Body of pancreas (tissue), 4 donors: Measurements from ENCODE around the gene PPP2R3B. TPM values are rescaled to one million over a fixed set of nuclear protein-coding genes. Genes with fewer than 3 reads are reported as not detected.

Experiments used
- ATAC-seq: fragments of 150-250 bp; one replicate; pipeline ENCODE4 v1.9.1; 2016
- DNase-seq, 4 donors: peaks; one replicate each; pipeline ENCODE4 v3.0.0-alpha.2; 2019
- H3K27ac ChIP-seq, 4 donors: fragments of 200-600 bp; sonication (generic); 1 replicate in 3 of 4; 2 replicates in 1 of 4; pipeline versions ENCODE4 v1.5.1 to v1.6.1; 2016 to 2019; ENCODE audit warnings: mild to moderate bottlenecking in 1 of 4, mixed read lengths in 1 of 4, moderate library complexity in 1 of 4
- H3K27me3 ChIP-seq, 2 donors: fragments of 200-600 bp; sonication (generic); one replicate each; pipeline ENCODE4 v1.6.0; 2016; ENCODE audit warnings: mild to moderate bottlenecking in 1 of 2
- H3K36me3 ChIP-seq, 2 donors: fragments of 200-600 bp; sonication (generic); replicated peaks in 1 of 2; 2 replicates each; pipeline ENCODE4 v1.5.1; 2016; ENCODE audit warnings: low read depth in 2 of 2; ENCODE audit not compliant: insufficient read depth in 1 of 2
- H3K4me1 ChIP-seq: fragments of 200-600 bp; sonication (generic); one replicate; pipeline ENCODE4 v1.6.0; 2016
- H3K4me3 ChIP-seq, 2 donors: fragments of 200-600 bp; sonication (generic); 1 replicate in 1 of 2; 2 replicates in 1 of 2; pipeline ENCODE4 v1.5.1; 2016 to 2019
- H3K9me3 ChIP-seq, 3 donors: fragments of 200-600 bp; sonication (generic); 1 replicate in 2 of 3; 2 replicates in 1 of 3; pipeline ENCODE4 v1.5.1; 2016
- POLR2A ChIP-seq, 3 donors: fragments of 450-650 bp; IDR thresholded peaks; one replicate each; pipeline ENCODE4 v1.6.1; 2016; ENCODE audit warnings: antibody characterized with exemption in 3 of 3, mild to moderate bottlenecking in 2 of 3
- WGBS, 2 donors: methylation state at CpG; one replicate each; pipeline ENCODE4 v1.1.5; 2017; 5-methylcytosine and 5-hydroxymethylcytosine counted together
- intact Hi-C: fragments of 100-400 bp; cut with DNase I; formaldehyde crosslinking; loops from one replicate; pipeline ENCODE4 v1.15.1; 2023
- total RNA-seq, 2 donors: library from RNA; depleted of rRNA; stranded (reverse); fragments of >200 nt; gene quantifications; one replicate each; pipeline ENCODE4 v1.1.0, GENCODE V29; 2016
- TF ChIP-seq, protein P1 (sequence below), 7 experiments: fragments of 450-650 bp in 4 of 7; fragments of 200-600 bp in 3 of 7; sonication (generic) in 3 of 7; IDR thresholded peaks; one replicate each; pipeline ENCODE4 v1.5.1; 2016 to 2019; ENCODE audit warnings: antibody characterized with exemption in 7 of 7

The PPP2R3B gene
- total RNA-seq, 2 donors from 2014 or later = 5.6 to 11.4 TPM

DNA sequence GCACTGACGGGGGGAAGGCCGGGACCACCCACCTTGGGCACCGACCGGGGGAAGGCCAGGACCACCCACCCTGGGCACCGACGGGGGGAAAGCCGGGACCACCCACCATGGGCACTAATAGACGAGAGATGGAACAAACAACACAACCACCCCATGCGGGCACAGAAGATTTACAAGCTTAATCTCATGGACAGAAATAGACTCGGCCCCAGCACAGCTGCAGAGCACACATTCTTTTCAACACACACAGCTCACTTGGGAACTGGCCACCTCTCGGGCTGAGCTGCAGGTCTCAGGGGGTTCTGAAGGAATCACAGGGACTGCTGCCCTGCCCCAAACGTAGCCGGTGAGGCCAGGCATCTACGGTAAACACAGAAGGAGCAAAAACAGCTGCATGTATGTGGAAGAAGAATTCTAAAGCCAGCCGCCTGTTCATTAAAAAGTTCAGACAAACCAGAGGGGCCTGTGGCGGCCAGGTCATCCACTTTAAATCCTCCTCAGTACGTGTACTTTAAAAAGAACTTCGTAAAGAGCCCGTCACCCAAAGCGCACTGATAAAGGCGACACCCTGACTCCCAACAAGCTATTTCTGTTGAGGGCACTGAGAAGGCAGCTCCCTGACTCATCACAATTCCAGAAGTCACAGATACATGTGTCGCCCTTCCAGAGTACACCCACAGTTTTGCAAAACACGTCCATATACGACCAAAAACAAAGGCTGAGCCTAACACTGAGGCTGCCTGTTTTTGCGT lies 17.7 kb downstream of the PPP2R3B start:
- Histone ChIP-seq H3K27me3 (peaks cover 0 to 3% of the 10 kb centered on the region in 2 donors), H3K36me3 (no peaks in the 10 kb centered on the region), H3K9me3 (no peaks in the 10 kb centered on the region), H3K27ac (no peak overlapping the region), H3K4me3 (no peak overlapping the region), H3K4me1 (peaks cover 10% of the 10 kb centered on the region)
- WGBS, 2 donors = 69 to 75% methylated on average over 18 to 21 of the region's 25 CpGs
- intact Hi-C loops = no loop called here
- no peak for ATAC-seq
- TF ChIP-seq POLR2A (IDR thresholded peaks at IDR 0.05) = no peak
- TF ChIP-seq, protein P1, sequence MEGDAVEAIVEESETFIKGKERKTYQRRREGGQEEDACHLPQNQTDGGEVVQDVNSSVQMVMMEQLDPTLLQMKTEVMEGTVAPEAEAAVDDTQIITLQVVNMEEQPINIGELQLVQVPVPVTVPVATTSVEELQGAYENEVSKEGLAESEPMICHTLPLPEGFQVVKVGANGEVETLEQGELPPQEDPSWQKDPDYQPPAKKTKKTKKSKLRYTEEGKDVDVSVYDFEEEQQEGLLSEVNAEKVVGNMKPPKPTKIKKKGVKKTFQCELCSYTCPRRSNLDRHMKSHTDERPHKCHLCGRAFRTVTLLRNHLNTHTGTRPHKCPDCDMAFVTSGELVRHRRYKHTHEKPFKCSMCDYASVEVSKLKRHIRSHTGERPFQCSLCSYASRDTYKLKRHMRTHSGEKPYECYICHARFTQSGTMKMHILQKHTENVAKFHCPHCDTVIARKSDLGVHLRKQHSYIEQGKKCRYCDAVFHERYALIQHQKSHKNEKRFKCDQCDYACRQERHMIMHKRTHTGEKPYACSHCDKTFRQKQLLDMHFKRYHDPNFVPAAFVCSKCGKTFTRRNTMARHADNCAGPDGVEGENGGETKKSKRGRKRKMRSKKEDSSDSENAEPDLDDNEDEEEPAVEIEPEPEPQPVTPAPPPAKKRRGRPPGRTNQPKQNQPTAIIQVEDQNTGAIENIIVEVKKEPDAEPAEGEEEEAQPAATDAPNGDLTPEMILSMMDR (IDR thresholded peaks at IDR 0.05) = no peak
- no peak for DNase-seq

DNA sequence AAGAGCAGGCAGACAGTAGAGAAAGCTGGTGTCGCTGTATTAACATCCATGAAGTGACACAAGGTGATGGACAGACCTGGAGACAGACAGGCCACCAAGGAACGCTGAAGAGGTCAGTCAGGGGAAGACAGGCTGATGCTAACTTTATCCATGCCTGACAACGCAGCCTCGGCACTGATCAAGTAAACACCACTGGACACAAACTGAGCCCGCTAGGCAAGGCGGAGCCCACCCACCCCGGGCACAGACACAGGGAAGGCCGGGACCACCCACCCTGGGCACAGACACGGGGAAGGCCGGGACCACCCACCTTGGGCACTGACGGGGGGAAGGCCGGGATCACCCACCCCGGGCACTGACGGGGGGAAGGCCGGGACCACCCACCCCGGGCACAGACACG lies 18.8 kb downstream of the PPP2R3B start:
- Histone ChIP-seq H3K27me3 (no peaks in the 10 kb centered on the region), H3K9me3 (no peaks in the 10 kb centered on the region), H3K4me1 (peaks cover under 1% of the 10 kb centered on the region), H3K4me3 (no peak overlapping the region), H3K27ac (no peak overlapping the region), H3K36me3 (no peaks in the 10 kb centered on the region)
- ATAC-seq = no peak
- intact Hi-C loops = no loop called here
- WGBS, 2 donors = 85 to 94% methylated on average over 2 to 14 of the region's 17 CpGs
- no peak for DNase-seq
- TF ChIP-seq, protein P1 (IDR thresholded peaks at IDR 0.05) = no peak
- no peak for TF ChIP-seq POLR2A (IDR thresholded peaks at IDR 0.05)

DNA sequence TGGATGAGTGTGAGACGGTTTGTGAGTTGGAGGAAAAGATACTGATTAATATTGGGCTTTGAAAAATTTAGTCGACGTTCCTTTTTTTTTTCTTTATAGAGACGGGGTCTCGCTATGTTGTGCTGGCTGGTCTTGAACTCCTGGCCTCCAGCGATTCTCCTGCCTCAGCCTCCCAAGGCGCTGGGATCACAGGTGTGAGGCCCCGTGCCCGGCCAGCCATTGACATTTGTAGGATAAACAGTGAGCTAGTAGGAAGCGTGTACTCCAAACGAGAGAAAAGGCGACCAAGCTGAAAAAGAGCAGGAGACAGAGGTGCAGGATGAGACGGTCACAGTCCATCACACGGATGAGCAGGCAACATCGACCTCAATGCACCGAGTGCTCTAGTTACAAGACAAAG lies 19.4 kb downstream of the PPP2R3B start:
- WGBS, 2 donors = 87 to 92% methylated on average over 16 of the region's 16 CpGs
- no peak for TF ChIP-seq POLR2A (IDR thresholded peaks at IDR 0.05)
- TF ChIP-seq, protein P1 (IDR thresholded peaks at IDR 0.05) = no peak
- DNase-seq = no peak
- Histone ChIP-seq H3K4me1 (no peaks in the 10 kb centered on the region), H3K9me3 (no peaks in the 10 kb centered on the region), H3K27me3 (no peaks in the 10 kb centered on the region), H3K27ac (no peak overlapping the region), H3K36me3 (no peaks in the 10 kb centered on the region), H3K4me3 (no peak overlapping the region)
- intact Hi-C loops = no loop called here
- ATAC-seq = no peak

DNA sequence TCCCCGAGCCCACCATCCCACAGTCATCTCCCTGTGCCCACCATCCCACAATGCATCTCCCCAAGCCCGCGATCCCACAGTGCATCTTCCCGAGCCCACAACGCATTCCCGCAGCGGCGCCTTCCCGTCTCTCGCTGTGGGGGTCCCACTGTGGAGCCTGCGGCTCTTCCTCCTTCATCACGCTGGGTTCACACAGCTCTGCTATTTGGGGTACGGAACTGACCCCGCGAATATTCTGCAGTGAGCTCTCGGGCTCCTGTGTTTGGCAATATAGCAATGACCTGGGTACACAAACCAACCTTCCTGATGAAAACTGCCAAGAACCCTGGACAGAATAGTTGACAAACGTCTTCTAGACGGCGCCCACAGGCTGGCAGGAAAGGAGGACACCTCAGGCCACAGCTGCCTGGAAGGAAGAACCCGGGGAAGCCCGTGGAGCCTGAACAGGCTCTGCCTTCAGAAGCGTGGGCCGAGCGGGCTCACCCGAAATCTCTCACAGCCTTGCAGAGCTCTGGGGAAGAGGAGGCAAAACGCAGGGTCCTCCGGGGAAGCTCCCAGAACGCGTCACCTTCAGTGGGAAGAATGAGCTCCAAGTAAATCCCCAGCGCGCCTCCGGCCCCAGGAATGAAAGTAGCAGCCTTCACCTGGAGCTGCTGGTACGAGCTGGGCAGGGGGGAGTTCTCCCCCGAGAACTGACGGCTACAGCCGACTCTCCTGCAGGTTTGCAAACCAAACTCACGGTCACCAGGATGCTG lies 22.9 kb downstream of the PPP2R3B start:
- no peaks in the 10 kb centered on the region for H3K4me1 ChIP-seq
- TF ChIP-seq POLR2A (IDR thresholded peaks at IDR 0.05) = no peak
- TF ChIP-seq, protein P1 (IDR thresholded peaks at IDR 0.05) = no peak
- 88 to 94% methylated on average over 18 to 37 of the region's 37 CpGs for WGBS, 2 donors
- no peak for DNase-seq
- ATAC-seq = no peak
- no peak overlapping the region for H3K4me3 ChIP-seq
- H3K27ac ChIP-seq = no peak overlapping the region
- peaks cover 0 to 5% of the 10 kb centered on the region in 2 donors for H3K36me3 ChIP-seq
- no peaks in the 10 kb centered on the region for H3K27me3 ChIP-seq
- peaks cover 0 to 10% (median 0%) of the 10 kb centered on the region in 3 donors for H3K9me3 ChIP-seq
- intact Hi-C loops = no loop called here
